Bronchial epithelial cell (primary cell): ENCODE results near the gene LIMD2. TPM values are rescaled to one million over a fixed set of nuclear protein-coding genes. Genes with fewer than 3 reads are reported as not detected.
A peak's percentile ranks its signal among the peaks of the same experiment; 100 is the strongest.

Source experiments
- DNase-seq: peaks from one replicate; pipeline ENCODE4 v3.0.0-alpha.2; 2010; ENCODE audit warnings: low read depth
- FAIRE-seq: peaks from 2 replicates; lab custom pipeline; 2011; peaks lifted over from hg19 to GRCh38; lab: Jason Lieb, UNC
- H3K27me3 ChIP-seq: 2 replicates; pipeline ENCODE4 v1.5.1; 2011; ENCODE audit warnings: low read length; ENCODE audit not compliant: control insufficient read depth, insufficient read depth
- H3K36me3 ChIP-seq: 2 replicates; pipeline ENCODE4 v1.5.1; 2011; ENCODE audit warnings: low read length; ENCODE audit not compliant: control insufficient read depth, insufficient read depth
- H3K4me3 ChIP-seq: 2 replicates; pipeline ENCODE4 v1.5.1; 2011; ENCODE audit warnings: mild to moderate bottlenecking, low read depth, low read length, control low read depth
- total RNA-seq: library from RNA; depleted of rRNA; stranded (reverse); fragments of >200 nt; gene quantifications from 2 replicates; pipeline ENCODE4 v1.2.1, GENCODE V29; 2014
- TF ChIP-seq, protein P1 (sequence below): IDR thresholded peaks from 2 replicates; pipeline ENCODE4 v1.5.1; 2011; ENCODE audit warnings: mild to moderate bottlenecking, moderate library complexity, low read length, control low read depth, inconsistent platforms; ENCODE audit not compliant: insufficient read depth, severe bottlenecking

LIMD2 gene
- total RNA-seq, 1 donor from 2014 or later = 0.53 TPM

DNA sequence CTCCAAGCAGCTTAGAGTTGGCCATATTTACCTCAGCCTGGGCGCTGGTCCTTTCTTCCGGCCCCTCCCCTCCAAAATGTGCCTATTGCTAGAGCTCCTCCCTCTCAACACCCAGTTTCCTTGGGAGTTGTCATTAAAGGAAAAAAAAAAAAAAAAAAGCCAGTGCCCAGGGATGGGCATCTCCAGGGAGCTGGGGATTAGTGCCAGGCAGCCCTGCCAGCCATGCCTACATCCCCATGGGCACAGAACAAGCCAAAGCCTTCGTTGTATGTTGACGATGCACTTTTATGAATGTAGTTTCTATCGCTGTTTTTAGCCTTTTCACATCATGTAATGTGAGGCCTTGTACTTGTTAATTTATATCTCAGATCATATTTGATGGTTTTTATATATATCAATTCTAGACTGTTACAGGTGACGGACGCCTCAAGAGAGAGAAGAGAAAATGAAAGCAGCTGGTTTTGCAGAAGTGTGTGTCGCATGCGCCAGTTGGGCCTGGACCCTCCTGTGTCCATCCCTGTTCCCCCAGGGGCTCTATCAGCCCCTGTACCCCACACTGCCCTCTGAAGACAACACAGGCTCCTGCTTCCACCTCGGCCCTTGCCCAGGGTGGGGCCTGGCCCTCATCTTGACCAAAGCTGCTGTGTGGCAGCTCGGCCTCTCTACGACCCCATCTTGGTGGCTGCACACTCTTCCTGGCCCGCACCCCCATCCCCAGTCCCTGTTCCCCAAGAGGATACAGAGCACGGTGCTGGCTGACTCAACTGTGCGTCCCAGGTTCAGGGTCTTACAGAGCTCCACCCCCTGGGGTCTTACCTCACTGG, 4.8 kb downstream of the LIMD2 start:
- DNase-seq = no peak
- no peaks in the 10 kb centered on the region for H3K27me3 ChIP-seq
- H3K4me3 ChIP-seq = no peak overlapping the region
- FAIRE-seq = no peak
- H3K36me3 ChIP-seq = peaks cover 2% of the 10 kb centered on the region
- TF ChIP-seq, protein P1, sequence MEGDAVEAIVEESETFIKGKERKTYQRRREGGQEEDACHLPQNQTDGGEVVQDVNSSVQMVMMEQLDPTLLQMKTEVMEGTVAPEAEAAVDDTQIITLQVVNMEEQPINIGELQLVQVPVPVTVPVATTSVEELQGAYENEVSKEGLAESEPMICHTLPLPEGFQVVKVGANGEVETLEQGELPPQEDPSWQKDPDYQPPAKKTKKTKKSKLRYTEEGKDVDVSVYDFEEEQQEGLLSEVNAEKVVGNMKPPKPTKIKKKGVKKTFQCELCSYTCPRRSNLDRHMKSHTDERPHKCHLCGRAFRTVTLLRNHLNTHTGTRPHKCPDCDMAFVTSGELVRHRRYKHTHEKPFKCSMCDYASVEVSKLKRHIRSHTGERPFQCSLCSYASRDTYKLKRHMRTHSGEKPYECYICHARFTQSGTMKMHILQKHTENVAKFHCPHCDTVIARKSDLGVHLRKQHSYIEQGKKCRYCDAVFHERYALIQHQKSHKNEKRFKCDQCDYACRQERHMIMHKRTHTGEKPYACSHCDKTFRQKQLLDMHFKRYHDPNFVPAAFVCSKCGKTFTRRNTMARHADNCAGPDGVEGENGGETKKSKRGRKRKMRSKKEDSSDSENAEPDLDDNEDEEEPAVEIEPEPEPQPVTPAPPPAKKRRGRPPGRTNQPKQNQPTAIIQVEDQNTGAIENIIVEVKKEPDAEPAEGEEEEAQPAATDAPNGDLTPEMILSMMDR = no peak

DNA sequence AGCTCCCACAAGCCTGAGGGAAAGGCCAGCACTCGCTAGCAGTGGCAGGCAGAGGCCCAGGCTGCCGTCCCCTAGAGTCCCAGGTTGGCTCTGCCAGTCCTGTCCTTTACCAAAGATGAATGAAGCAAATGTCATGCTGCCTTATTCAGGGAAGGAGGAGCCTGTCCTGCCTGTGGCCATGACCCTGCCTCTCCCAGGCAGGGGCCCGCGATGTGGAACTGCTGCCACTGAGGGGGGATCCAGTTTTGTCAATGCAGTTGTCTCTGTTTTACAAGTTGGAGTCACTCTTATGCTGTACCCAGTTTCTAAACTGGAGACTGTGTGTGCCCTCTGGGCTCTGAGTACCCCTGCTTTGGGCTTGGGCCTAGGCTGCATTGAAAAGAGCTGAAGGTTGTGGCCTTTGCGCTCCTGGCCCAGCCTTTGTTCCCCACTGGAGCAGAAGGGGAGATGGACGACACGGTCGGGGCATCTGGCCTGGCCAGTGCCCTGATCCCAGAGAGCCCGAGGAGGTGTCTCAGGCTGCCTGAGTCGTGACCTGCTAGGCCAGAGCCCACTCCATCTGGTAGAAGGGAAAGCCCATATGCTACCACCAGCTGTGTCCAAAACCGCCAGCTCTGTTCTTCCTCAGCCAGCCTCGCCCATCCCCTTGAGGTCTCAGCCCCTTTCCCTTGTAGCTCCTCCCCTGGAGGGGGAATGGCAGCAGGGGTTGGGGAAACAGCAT, 5.5 kb downstream of the LIMD2 start:
- no peaks in the 10 kb centered on the region for H3K27me3 ChIP-seq
- DNase-seq (no peak), FAIRE-seq (no peak)
- peaks cover 4% of the 10 kb centered on the region for H3K36me3 ChIP-seq
- H3K4me3 ChIP-seq = no peak overlapping the region
- TF ChIP-seq, protein P1 = no peak

DNA sequence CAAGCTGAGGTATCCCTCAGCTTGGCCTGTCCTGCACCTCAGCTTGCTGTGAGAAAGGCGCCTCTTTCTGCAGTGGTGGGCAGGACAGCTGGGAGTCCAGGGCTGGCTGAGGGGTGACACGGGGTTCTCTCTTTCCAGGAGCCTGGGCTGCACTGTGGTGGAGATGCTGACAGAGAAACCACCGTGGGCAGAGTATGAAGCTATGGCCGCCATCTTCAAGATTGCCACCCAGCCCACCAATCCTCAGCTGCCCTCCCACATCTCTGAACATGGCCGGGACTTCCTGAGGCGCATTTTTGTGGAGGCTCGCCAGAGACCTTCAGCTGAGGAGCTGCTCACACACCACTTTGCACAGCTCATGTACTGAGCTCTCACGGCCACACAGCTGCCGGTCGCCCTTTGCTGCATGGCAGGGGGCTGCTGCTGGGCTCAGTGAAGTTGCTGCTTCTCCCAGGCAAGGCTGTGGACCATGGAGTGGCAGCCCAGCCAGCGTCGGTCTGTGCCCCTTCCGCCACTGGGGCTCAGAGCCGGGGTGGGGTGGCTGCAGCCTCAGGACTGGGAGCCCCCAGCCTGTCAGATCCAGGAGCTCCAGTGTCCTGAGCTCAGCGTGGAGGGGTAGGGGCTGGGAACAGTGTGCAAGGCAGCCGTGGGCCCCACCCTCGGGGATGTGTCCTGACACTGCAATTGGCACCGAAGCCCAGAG, 6.4 kb downstream of the LIMD2 start:
- H3K4me3 ChIP-seq = no peak overlapping the region
- H3K27me3 ChIP-seq = no peaks in the 10 kb centered on the region
- peaks cover 4% of the 10 kb centered on the region for H3K36me3 ChIP-seq
- DNase-seq (no peak), FAIRE-seq (peak; percentile 36)
- TF ChIP-seq, protein P1 = no peak

DNA sequence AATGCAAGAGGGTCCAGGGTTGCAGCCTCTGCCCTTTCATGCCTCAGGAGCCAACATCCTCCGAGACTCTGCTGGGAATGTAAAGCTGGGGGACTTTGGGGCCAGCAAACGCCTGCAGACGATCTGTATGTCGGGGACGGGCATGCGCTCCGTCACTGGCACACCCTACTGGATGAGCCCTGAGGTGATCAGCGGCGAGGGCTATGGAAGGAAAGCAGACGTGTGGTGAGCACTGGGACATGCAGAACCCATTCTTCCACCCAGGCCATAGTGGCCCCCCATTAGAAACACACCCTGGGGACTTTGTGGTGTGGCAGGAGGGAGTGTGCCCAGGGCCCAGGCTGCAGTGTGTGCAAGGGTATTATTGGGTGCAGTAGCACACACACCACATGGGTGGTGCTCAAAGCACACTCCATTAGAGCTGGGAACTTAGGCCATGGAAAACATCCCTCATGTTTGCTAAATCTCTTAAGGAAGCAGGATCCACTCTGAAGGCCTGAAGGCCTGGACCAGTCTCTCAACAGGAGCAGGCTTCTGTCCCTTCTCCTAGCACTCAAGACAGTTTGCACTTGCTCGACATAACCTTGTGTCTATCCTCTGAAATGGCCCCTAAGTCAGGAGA, 7.6 kb downstream of the LIMD2 start:
- Histone ChIP-seq H3K36me3 (peaks cover 5% of the 10 kb centered on the region), H3K27me3 (no peaks in the 10 kb centered on the region), H3K4me3 (no peak overlapping the region)
- no peak for DNase-seq
- TF ChIP-seq, protein P1 = no peak
- FAIRE-seq = no peak

DNA sequence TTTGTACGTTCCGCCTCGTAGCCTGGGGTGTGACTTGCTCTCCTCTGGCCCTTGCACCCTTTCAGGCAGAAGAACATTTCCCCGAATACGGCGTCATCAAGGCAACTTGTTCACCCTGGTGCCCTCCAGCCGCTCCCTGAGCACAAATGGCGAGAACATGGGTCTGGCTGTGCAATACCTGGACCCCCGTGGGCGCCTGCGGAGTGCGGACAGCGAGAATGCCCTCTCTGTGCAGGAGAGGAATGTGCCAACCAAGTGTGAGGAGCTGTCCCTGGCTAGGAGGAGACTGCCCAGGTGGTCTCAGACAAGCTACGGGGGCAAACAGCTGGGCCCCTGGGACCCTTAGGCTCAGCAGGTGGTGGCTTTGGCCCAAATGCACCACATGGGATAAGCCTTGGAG, 10.4 kb downstream of the LIMD2 start:
- DNase-seq (no peak), FAIRE-seq (no peak)
- Histone ChIP-seq H3K27me3 (no peaks in the 10 kb centered on the region), H3K36me3 (peaks cover 5% of the 10 kb centered on the region), H3K4me3 (no peak overlapping the region)
- TF ChIP-seq, protein P1 = no peak
